Stomach (tissue), 9 donors: ENCODE results near the gene SMYD3. TPM values are rescaled to one million over a fixed set of nuclear protein-coding genes. Genes with fewer than 3 reads are reported as not detected.
"Not testable (repeated sequence)": the region's sequence is repeated elsewhere in the genome, so short reads cannot be mapped to it uniquely, and the experiment has no call there.

Experiments
- DNase-seq, 2 donors: peaks; one replicate each; pipeline versions ENCODE4 v3.0.0 to v3.0.0-alpha.2; 2013 to 2019
- H3K27ac ChIP-seq, 5 donors: fragments of 200-600 bp in 4 of 5; sonication (generic) in 4 of 5; one replicate each; pipeline ENCODE4 v1.5.1; 2013 to 2019; ENCODE audit warnings: mild to moderate bottlenecking in 1 of 5, moderate library complexity in 1 of 5
- H3K27me3 ChIP-seq, 3 donors: fragments of 200-600 bp; sonication (generic); one replicate each; pipeline ENCODE4 v1.5.1; 2017 to 2019; ENCODE audit warnings: mixed run types in 1 of 3
- H3K36me3 ChIP-seq, 4 donors: fragments of 200-600 bp; sonication (generic); 1 replicate in 3 of 4; 2 replicates in 1 of 4; pipeline ENCODE4 v1.5.1; 2016 to 2019
- H3K4me1 ChIP-seq, 4 donors: fragments of 200-600 bp; sonication (generic); one replicate each; pipeline ENCODE4 v1.5.1; 2016 to 2019
- H3K4me3 ChIP-seq, 4 donors: fragments of 200-600 bp; sonication (generic) in 3 of 4; one replicate each; pipeline ENCODE4 v1.5.1; 2016 to 2019; ENCODE audit warnings: mild to moderate bottlenecking in 1 of 4
- H3K9me3 ChIP-seq, 4 donors: fragments of 200-600 bp; sonication (generic); one replicate each; pipeline ENCODE4 v1.5.1; 2016 to 2019
- EP300 ChIP-seq: sonication (generic); formaldehyde crosslinking; IDR thresholded peaks from one replicate; pipeline ENCODE4 v1.6.1; 2017; ENCODE audit warnings: antibody characterized with exemption
- POLR2A ChIP-seq, 4 donors: fragments of 450-650 bp; IDR thresholded peaks; one replicate each; pipeline ENCODE4 v1.6.1; 2016; ENCODE audit warnings: antibody characterized with exemption in 4 of 4, control low read depth in 2 of 4, mild to moderate bottlenecking in 1 of 4, moderate library complexity in 1 of 4
- POLR2AphosphoS5 ChIP-seq, 3 donors: sonication (generic); formaldehyde crosslinking; IDR thresholded peaks; one replicate each; pipeline ENCODE4 v1.6.1; 2016; ENCODE audit warnings: antibody characterized with exemption in 3 of 3
- WGBS, 5 donors: extraction: QIAGEN DNeasy Blood & Tissue Kit in 3 of 5; methylation state at CpG; one replicate each; pipeline versions ENCODE4 v1.1.5 to v1.1.7; 2013 to 2018; 5-methylcytosine and 5-hydroxymethylcytosine counted together
- intact Hi-C: fragments of 100-400 bp; cut with DNase I; formaldehyde crosslinking; loops from one replicate; pipeline ENCODE4 v1.15.1; 2023; ENCODE audit warnings: low total_unique reads
- polyA plus RNA-seq, 3 donors: library from polyadenylated mRNA; stranded (reverse); fragments of 200-250 nt; gene quantifications; one replicate each; pipeline ENCODE4 v1.2.3, GENCODE V29; 2013
- total RNA-seq, 5 donors: library from RNA; depleted of rRNA; stranded (reverse); fragments of >200 nt; gene quantifications; one replicate each; pipeline versions ENCODE4 v1.1.0 to v1.2.3, GENCODE V29; 2014 to 2016
- TF ChIP-seq, protein P1 (sequence below), 7 experiments: fragments of 450-650 bp in 4 of 7; fragments of 200-600 bp in 3 of 7; sonication (generic) in 3 of 7; IDR thresholded peaks; one replicate each; pipeline ENCODE4 v1.5.1; 2016 to 2019; ENCODE audit warnings: antibody characterized with exemption in 7 of 7, control low read depth in 2 of 7, mild to moderate bottlenecking in 1 of 7
- donor health status: healthy with polysubstance abuse.
- donor health status: Bipolar disorder and iron deficiency.
- donor health status: healthy.

The SMYD3 gene
- total and polyA plus RNA-seq, 8 donors, result 6.4 to 196 (median 27.8) TPM

DNA sequence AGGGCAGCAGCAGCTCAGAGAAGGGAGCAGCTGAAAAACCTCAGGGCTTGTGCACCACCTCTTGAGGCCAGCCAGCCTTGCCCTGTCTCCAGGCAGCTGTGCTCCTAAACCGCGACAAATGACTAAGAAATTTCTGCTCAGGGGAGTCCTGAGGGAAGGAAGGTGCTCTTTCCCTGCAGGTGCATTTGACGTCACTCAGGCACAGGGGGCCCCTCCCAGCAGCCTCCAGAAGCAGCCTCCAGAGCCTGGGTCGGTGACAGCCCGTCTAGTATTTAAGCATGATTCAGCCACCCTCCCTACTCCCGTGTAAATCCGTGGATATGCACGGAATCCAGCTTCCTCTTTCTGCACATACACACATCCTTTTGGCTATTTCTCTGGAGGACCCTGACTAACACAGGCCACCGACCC, 791.8 kb downstream of the SMYD3 start:
- 50 to 73% (median 69%) methylated on average over 9 of the region's 9 CpGs for WGBS, 5 donors
- Histone ChIP-seq H3K4me1 (no peaks in the 10 kb centered on the region), H3K27me3 (no peaks in the 10 kb centered on the region), H3K9me3 (no peaks in the 10 kb centered on the region), H3K36me3 (no peaks in the 10 kb centered on the region), H3K27ac (no peak overlapping the region), H3K4me3 (no peak overlapping the region)
- no peak for DNase-seq
- intact Hi-C loops, result no loop called here
- TF ChIP-seq, protein P1, sequence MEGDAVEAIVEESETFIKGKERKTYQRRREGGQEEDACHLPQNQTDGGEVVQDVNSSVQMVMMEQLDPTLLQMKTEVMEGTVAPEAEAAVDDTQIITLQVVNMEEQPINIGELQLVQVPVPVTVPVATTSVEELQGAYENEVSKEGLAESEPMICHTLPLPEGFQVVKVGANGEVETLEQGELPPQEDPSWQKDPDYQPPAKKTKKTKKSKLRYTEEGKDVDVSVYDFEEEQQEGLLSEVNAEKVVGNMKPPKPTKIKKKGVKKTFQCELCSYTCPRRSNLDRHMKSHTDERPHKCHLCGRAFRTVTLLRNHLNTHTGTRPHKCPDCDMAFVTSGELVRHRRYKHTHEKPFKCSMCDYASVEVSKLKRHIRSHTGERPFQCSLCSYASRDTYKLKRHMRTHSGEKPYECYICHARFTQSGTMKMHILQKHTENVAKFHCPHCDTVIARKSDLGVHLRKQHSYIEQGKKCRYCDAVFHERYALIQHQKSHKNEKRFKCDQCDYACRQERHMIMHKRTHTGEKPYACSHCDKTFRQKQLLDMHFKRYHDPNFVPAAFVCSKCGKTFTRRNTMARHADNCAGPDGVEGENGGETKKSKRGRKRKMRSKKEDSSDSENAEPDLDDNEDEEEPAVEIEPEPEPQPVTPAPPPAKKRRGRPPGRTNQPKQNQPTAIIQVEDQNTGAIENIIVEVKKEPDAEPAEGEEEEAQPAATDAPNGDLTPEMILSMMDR (IDR thresholded peaks at IDR 0.05), result no peak
- TF ChIP-seq EP300 (no peak), POLR2A (IDR thresholded peaks at IDR 0.05) (no peak), POLR2AphosphoS5 (IDR thresholded peaks at IDR 0.05) (no peak)

DNA sequence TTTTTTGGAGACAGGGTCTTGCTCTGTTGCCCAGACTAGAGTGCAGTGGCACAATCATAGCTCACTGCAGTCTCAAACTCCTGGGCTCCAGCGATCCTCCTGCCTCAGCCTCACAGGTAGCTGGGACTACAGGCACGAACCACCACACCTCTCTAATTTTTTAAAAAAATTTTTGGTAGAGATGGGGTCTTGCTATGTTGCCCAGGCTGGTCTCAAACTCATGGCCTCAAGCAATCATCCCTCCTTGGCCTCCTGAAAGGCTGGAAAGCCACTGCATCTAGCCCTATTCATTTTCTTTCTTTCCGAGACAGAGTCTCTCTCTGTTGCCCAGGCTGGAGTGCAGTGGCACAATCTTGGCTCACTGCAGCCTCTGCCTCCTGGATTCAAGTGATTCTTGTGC, 793.1 kb downstream of the SMYD3 start:
- H3K4me3 ChIP-seq, DNase-seq, H3K36me3 ChIP-seq, H3K27me3 ChIP-seq, H3K9me3 ChIP-seq, H3K27ac ChIP-seq, H3K4me1 ChIP-seq, intact Hi-C loops: not testable (repeated sequence)
- WGBS, 5 donors, result 78 to 93% (median 83%) methylated on average over 3 of the region's 3 CpGs

DNA sequence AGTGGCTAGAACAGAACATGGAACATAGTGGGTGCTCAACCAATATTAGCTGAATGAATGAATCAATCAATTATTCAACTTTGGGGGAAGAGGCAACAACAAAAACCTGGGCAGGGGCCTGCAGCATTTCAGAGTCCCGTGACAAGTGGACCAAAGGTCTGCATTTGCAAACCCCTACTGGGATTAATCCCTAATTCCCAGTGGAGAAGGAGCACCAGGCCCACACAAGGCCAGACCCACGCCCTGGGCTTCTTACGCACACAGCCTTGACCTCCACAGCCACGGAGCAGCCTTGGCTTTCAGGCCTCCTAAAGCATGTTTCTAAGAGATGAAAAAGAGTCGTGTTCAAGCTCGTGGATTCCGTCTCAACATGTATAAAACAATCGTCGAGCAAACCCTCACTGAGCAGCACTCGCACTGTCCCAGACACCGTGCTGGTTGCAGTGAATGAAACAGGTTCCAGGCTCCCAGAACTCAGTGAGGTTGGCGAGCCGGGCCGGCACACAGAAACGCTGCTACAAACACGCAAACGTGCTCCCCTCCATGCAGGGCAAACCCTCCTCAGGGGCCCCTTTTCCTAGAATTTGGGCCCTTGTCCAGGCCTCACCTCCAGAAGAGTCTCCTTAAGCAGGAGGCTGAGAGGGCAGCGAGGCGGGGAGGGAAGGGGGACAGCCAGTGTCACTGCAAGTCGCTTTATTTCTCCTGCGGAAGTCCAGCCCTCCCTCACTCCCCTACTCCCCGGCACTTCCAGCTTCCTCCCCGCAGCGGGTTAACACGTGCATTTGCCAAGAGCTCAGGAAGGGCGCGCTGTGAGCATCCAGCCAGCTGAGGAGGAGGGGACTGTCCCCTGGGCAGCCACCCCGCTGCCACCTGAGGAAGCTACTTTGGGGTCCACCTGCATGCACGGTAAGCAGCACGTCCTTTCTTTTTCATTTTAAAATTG, 795.8 kb downstream of the SMYD3 start:
- intact Hi-C loops, result no loop called here
- 66 to 72% (median 69%) methylated on average over 29 to 30 of the region's 30 CpGs for WGBS, 5 donors
- DNase-seq, result no peak

DNA sequence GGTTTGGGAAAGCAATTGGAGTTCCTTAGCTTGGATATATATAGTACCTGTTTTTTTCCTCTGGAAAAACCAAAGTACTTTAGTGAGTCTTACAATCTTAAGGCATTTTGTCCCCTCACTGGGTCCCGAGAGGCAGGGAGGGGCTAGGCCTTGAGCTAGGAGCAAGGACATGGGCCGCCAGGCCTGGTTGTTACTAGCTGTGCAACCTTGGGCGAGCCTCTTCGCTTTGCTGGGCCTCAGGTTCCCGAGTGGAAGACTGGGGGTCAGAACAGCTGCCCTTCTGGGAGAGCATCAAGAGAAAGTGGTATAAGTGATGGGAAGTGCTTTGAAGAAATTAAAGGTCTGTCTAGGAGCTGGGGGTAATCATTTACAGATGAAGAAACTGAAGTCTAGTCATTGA, 799.1 kb downstream of the SMYD3 start:
- Histone ChIP-seq H3K36me3 (no peaks in the 10 kb centered on the region), H3K4me3 (no peak overlapping the region), H3K27ac (no peak overlapping the region), H3K27me3 (no peaks in the 10 kb centered on the region), H3K4me1 (no peaks in the 10 kb centered on the region), H3K9me3 (no peaks in the 10 kb centered on the region)
- DNase-seq, result no peak
- TF ChIP-seq, protein P1 (IDR thresholded peaks at IDR 0.05), result no peak
- TF ChIP-seq POLR2A (IDR thresholded peaks at IDR 0.05) (no peak), EP300 (no peak), POLR2AphosphoS5 (IDR thresholded peaks at IDR 0.05) (no peak)
- intact Hi-C loops, result no loop called here
- 90 to 99% (median 93%) methylated on average over 5 of the region's 5 CpGs for WGBS, 5 donors

More for the DNA sequence above, 795.8 kb downstream of the SMYD3 start:
- Histone ChIP-seq H3K36me3 (no peaks in the 10 kb centered on the region), H3K4me1 (no peaks in the 10 kb centered on the region), H3K4me3 (no peak overlapping the region), H3K27ac (no peak overlapping the region), H3K27me3 (no peaks in the 10 kb centered on the region), H3K9me3 (no peaks in the 10 kb centered on the region)
- TF ChIP-seq EP300, result no peak
- TF ChIP-seq POLR2AphosphoS5 (IDR thresholded peaks at IDR 0.05), result no peak
- TF ChIP-seq, protein P1 (IDR thresholded peaks at IDR 0.05), result no peak
- TF ChIP-seq POLR2A (IDR thresholded peaks at IDR 0.05), result no peak

DNA sequence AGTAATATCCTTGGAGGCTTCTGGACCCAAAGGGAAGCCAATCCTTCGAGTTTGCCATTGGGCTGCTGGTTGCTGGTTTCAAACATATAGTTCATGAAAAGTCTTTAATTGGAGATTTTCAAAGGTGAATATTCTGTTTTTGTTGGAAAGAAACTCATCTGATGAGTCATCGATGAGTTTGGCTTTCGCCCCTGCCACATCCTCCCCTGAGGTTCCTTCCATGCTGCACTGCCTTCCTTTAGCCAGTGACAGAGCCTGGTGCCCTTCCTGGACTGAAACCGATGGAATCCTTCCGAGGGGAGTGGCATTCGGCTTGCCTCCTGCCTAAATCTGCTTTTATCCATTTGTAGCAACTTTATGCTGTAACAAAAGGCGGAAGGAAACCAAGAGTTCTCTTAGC, 802.3 kb downstream of the SMYD3 start:
- no peak overlapping the region for H3K4me3 ChIP-seq
- H3K27ac ChIP-seq, result no peak overlapping the region
- DNase-seq, result no peak
- H3K36me3 ChIP-seq, result no peaks in the 10 kb centered on the region
- no peaks in the 10 kb centered on the region for H3K27me3 ChIP-seq
- intact Hi-C loops, result no loop called here
- H3K4me1 ChIP-seq, result no peaks in the 10 kb centered on the region
- no peaks in the 10 kb centered on the region for H3K9me3 ChIP-seq
- TF ChIP-seq POLR2A (IDR thresholded peaks at IDR 0.05), result no peak
- no peak for TF ChIP-seq POLR2AphosphoS5 (IDR thresholded peaks at IDR 0.05)
- no peak for TF ChIP-seq EP300
- TF ChIP-seq, protein P1 (IDR thresholded peaks at IDR 0.05), result no peak
- WGBS, 5 donors, result 75 to 90% (median 86%) methylated on average over 7 of the region's 7 CpGs
